ENCODE data around the gene RASGRF1.

The RASGRF1 gene

DNA sequence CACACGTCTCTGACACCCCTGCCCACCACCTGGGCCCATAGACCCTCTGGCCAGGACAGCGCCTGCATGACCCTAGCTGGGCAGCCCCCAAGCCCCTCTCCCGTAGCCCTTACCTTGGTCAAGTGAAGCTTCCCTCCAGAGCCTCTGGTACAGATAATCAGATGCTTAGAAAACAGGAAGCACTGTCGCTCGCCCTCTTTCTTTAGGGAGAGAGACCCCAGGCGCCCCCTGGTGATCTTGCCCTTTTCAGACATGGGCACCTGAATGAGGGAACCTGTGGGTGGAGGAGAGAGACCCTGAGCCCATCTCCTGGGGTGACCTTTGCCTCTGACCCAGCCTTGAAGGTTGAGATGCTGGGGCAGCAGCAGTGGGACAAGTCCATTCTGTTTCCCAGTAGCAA, 65.4 kb downstream of the RASGRF1 start:
- TF ChIP-seq, protein P1, sequence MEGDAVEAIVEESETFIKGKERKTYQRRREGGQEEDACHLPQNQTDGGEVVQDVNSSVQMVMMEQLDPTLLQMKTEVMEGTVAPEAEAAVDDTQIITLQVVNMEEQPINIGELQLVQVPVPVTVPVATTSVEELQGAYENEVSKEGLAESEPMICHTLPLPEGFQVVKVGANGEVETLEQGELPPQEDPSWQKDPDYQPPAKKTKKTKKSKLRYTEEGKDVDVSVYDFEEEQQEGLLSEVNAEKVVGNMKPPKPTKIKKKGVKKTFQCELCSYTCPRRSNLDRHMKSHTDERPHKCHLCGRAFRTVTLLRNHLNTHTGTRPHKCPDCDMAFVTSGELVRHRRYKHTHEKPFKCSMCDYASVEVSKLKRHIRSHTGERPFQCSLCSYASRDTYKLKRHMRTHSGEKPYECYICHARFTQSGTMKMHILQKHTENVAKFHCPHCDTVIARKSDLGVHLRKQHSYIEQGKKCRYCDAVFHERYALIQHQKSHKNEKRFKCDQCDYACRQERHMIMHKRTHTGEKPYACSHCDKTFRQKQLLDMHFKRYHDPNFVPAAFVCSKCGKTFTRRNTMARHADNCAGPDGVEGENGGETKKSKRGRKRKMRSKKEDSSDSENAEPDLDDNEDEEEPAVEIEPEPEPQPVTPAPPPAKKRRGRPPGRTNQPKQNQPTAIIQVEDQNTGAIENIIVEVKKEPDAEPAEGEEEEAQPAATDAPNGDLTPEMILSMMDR (IDR thresholded peaks at IDR 0.05), result no peak

DNA sequence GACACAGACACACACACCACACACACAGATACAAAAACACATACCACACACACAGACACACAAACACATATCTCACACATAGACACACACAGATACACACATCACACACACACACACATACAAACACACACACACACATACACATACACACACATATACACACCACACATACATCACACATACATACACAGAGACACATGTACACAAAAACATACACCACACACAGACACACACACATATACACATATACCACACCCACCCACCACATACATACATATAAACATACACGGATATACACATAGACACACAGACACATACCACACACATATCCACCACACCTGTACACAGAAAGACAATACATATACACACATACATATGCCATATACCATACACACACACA, 66.7 kb downstream of the RASGRF1 start:
- TF ChIP-seq, protein P1 (IDR thresholded peaks at IDR 0.05), result no peak

GRCh38 chr15:79023546-79023890, 67.1 kb downstream of the RASGRF1 start:
- TF ChIP-seq, protein P1 (IDR thresholded peaks at IDR 0.05), result no peak

DNA sequence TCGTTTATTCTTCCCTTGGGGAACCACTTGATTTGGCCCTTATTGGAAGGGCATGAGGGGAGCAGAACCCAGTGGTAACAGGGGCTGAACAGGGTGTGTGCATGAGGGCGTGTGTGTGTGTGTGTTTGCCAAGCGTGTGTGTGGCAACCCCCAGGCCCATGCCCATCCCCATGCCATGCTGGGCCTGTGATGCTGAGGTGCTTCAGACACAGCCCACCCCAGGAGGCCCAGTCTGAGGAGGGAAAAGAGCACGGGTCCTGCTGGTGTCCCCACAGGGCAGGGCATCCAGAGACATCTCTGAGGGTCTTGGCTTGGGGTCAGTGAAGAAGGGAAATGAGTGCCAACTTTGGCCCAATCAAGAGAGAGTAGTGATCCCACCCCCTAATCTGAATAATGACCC, 71.6 kb downstream of the RASGRF1 start:
- TF ChIP-seq, protein P1 (IDR thresholded peaks at IDR 0.05), result no peak

- TF ChIP-seq, protein P1 (IDR thresholded peaks at IDR 0.05), result no peak
These were observed 72.6 kb downstream of the RASGRF1 start for GRCh38 chr15:79017953-79018352.

- TF ChIP-seq, protein P1 (IDR thresholded peaks at IDR 0.05), result no peak
These were observed 73.9 kb downstream of the RASGRF1 start for GRCh38 chr15:79016527-79017170.

DNA sequence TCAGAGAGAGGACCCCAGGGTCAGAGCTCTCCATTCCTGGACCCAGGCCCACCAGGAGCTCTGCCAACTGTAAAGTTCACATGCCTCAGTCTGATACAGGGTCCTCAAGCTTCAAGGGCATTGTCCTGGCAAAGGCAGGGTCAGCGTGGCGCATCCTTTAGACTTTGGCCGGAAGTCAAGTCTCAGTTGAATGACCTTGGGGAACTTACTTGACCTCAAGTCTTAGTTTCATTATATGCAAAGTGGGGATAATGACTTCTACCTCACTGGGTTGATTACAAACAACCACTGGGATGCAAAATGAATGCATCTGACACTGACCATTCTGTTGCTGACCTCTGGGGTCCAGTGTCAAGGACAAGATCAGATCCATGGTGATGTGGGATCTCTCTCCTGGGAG, 75.2 kb downstream of the RASGRF1 start:
- TF ChIP-seq, protein P1 (IDR thresholded peaks at IDR 0.05), result no peak

DNA sequence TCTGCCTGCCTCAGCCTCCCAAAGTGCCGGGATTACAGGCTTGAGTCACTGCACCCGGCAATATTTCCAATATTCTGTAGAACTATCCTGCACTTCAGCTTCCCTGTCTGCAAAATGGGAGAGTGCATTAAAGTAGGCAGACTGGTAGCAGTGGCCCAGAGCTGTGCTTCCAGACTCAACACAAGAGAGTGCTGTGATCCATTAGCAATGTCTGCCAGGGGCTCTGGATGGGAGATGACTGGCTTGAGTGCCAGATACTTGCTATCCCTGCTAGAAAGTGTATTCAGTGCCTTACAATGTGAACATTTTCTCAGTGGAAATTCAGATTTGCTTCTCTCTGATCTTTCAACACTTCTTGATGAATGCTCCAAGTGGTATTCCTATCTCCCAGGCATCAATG, 80.3 kb downstream of the RASGRF1 start:
- TF ChIP-seq, protein P1 (IDR thresholded peaks at IDR 0.05), result no peak

Data from LNCAP (cell line).